Mammary epithelial cell (primary cell): ENCODE measurements around the gene NKX6-1.

Experiments
- CTCF ChIP-seq, 2 donors: IDR thresholded peaks in 1 of 2; conservative IDR thresholded peaks in 1 of 2; 2 replicates each; pipeline ENCODE4 v1.5.1; 2011 to 2012; ENCODE audit warnings: inconsistent platforms in 2 of 2, low read length in 2 of 2, mild to moderate bottlenecking in 2 of 2, control low read depth in 1 of 2, low read depth in 1 of 2; ENCODE audit not compliant: insufficient read depth in 1 of 2; ENCODE audit errors: extremely low read depth in 1 of 2
- EZH2 ChIP-seq: IDR thresholded peaks from 2 replicates; pipeline ENCODE4 v1.6.1; 2012; ENCODE audit warnings: low read length, inconsistent platforms, borderline replicate concordance

GRCh38 chr4:84530871-84531270, 31.8 kb upstream of the NKX6-1 start:
- TF ChIP-seq CTCF (conservative IDR thresholded peaks at IDR 0.05 in 1 of 2, IDR thresholded peaks at IDR 0.05 in 1 of 2; ENCODE audit: extremely low read depth in 1 of 2, insufficient read depth in 1 of 2, low read depth in 1 of 2, low read length in 2 of 2) (no peak), EZH2 (no peak)
